Nephron progenitor cell (in vitro differentiated cells): ENCODE data around the gene NOB1.
"Not testable (repeated sequence)": the region's sequence is repeated elsewhere in the genome, so short reads cannot be mapped to it uniquely, and the experiment has no call there.

Experiments used
- DNase-seq: peaks from one replicate; pipeline ENCODE4 v3.0.0; 2021
- H3K27ac Mint-ChIP-seq: 2 replicates; pipeline ENCODE4 v1.8.0; 2021; ENCODE audit warnings: mild to moderate bottlenecking, moderate library complexity, mixed read lengths
- H3K27me3 Mint-ChIP-seq: 2 replicates; pipeline ENCODE4 v1.8.0; 2021; ENCODE audit warnings: mild to moderate bottlenecking, low read depth, mixed read lengths; ENCODE audit not compliant: poor library complexity
- H3K36me3 Mint-ChIP-seq: 2 replicates; pipeline ENCODE4 v1.8.0; 2021; ENCODE audit warnings: low read depth, mixed read lengths
- H3K4me1 Mint-ChIP-seq: 2 replicates; pipeline ENCODE4 v1.8.0; 2021; ENCODE audit warnings: mixed read lengths
- H3K4me3 Mint-ChIP-seq: 2 replicates; pipeline ENCODE4 v1.8.0; 2021; ENCODE audit warnings: mild to moderate bottlenecking, moderate library complexity, mixed read lengths
- H3K9me3 Mint-ChIP-seq: 2 replicates; pipeline ENCODE4 v1.8.0; 2021; ENCODE audit warnings: mild to moderate bottlenecking, moderate library complexity, mixed read lengths
- CTCF ChIP-seq: fragments of 200-600 bp; sonication (generic); IDR thresholded peaks from 2 replicates; pipeline ENCODE4 v1.5.0; 2021; ENCODE audit warnings: antibody characterized with exemption

NOB1 gene

GRCh38 chr16:69767459-69768229 lies 12.9 kb upstream of the NOB1 start:
- no peak overlapping the region for H3K4me3 Mint-ChIP-seq
- peaks cover 9% of the 10 kb centered on the region for H3K9me3 Mint-ChIP-seq
- peaks cover 39% of the 10 kb centered on the region for H3K4me1 Mint-ChIP-seq
- TF ChIP-seq CTCF = no peak
- peaks cover 9% of the 10 kb centered on the region for H3K36me3 Mint-ChIP-seq
- H3K27ac Mint-ChIP-seq = no peak overlapping the region
- DNase-seq = no peak
- H3K27me3 Mint-ChIP-seq = no peaks in the 10 kb centered on the region

GRCh38 chr16:69763599-69763942 lies 8.8 kb upstream of the NOB1 start:
- peaks cover 9% of the 10 kb centered on the region for H3K36me3 Mint-ChIP-seq
- H3K4me1 Mint-ChIP-seq = peaks cover 22% of the 10 kb centered on the region
- H3K27ac Mint-ChIP-seq = no peak overlapping the region
- H3K27me3 Mint-ChIP-seq = peaks cover 12% of the 10 kb centered on the region
- DNase-seq = no peak
- TF ChIP-seq CTCF = no peak
- peaks cover 6% of the 10 kb centered on the region for H3K9me3 Mint-ChIP-seq
- H3K4me3 Mint-ChIP-seq = peak overlapping the region; percentile 95

- peak overlapping the region; percentile 96 for H3K27ac Mint-ChIP-seq
- peaks cover 12% of the 10 kb centered on the region for H3K27me3 Mint-ChIP-seq
- no peak for TF ChIP-seq CTCF
- H3K36me3 Mint-ChIP-seq = peaks cover 9% of the 10 kb centered on the region
- H3K4me3 Mint-ChIP-seq = peak overlapping the region; percentile 95
- no peak for DNase-seq
- peaks cover 20% of the 10 kb centered on the region for H3K4me1 Mint-ChIP-seq
- peaks cover 5% of the 10 kb centered on the region for H3K9me3 Mint-ChIP-seq
These were observed 8.3 kb upstream of the NOB1 start for GRCh38 chr16:69762814-69763598.

- TF ChIP-seq CTCF = no peak
- H3K27me3 Mint-ChIP-seq = peaks cover 14% of the 10 kb centered on the region
- H3K36me3 Mint-ChIP-seq = peaks cover 3% of the 10 kb centered on the region
- H3K9me3 Mint-ChIP-seq = peaks cover 3% of the 10 kb centered on the region
- DNase-seq = peak; percentile 86
- H3K4me1 Mint-ChIP-seq = peaks cover 20% of the 10 kb centered on the region
- H3K27ac Mint-ChIP-seq = peak within 1 kb of the TSS; percentile 96
- H3K4me3 Mint-ChIP-seq = peak within 1 kb of the TSS; percentile 95
These were observed 7.5 kb upstream of the NOB1 start, which contains the start of gene WWP2 for GRCh38 chr16:69761983-69762813. Gene WWP2 (plus strand): TSS chr16:69762332. CDS start chr16:69787011, 24,679 bp downstream.

- not testable (repeated sequence) for H3K4me3 Mint-ChIP-seq, DNase-seq, H3K36me3 Mint-ChIP-seq, H3K9me3 Mint-ChIP-seq, H3K27ac Mint-ChIP-seq
- H3K4me1 Mint-ChIP-seq = peaks cover 19% of the 10 kb centered on the region
- H3K27me3 Mint-ChIP-seq = peaks cover 30% of the 10 kb centered on the region
These were observed 2.6 kb upstream of the NOB1 start for GRCh38 chr16:69757375-69757774.

GRCh38 chr16:69756705-69757104 lies 2.0 kb upstream of the NOB1 start:
- no peak for TF ChIP-seq CTCF
- no peak overlapping the region for H3K4me3 Mint-ChIP-seq
- H3K4me1 Mint-ChIP-seq = peaks cover 23% of the 10 kb centered on the region
- H3K27ac Mint-ChIP-seq = no peak overlapping the region
- peaks cover 10% of the 10 kb centered on the region for H3K36me3 Mint-ChIP-seq
- H3K9me3 Mint-ChIP-seq = no peaks in the 10 kb centered on the region
- no peak for DNase-seq
- peaks cover 30% of the 10 kb centered on the region for H3K27me3 Mint-ChIP-seq
